Neural crest cell (in vitro differentiated cells): ENCODE data around the gene LEFTY2. TPM values are rescaled to one million over a fixed set of nuclear protein-coding genes. Genes with fewer than 3 reads are reported as not detected.
"Not testable (repeated sequence)": the region's sequence is repeated elsewhere in the genome, so short reads cannot be mapped to it uniquely, and the experiment has no call there.

Experiments
- DNase-seq: peaks from one replicate; pipeline ENCODE4 v3.0.0; 2021; ENCODE audit warnings: low read depth, mixed read lengths, low spot score
- H3K27ac Mint-ChIP-seq: one replicate; pipeline ENCODE4 v1.8.0; 2021; ENCODE audit warnings: mild to moderate bottlenecking, mixed read lengths; ENCODE audit not compliant: unreplicated experiment
- H3K27me3 Mint-ChIP-seq: 2 replicates; pipeline ENCODE4 v1.8.0; 2021; ENCODE audit warnings: low read depth, mild to moderate bottlenecking, mixed read lengths
- H3K36me3 Mint-ChIP-seq: 2 replicates; pipeline ENCODE4 v1.8.0; 2021; ENCODE audit warnings: low read depth, mild to moderate bottlenecking, mixed read lengths
- H3K4me1 Mint-ChIP-seq: 2 replicates; pipeline ENCODE4 v1.8.0; 2021; ENCODE audit warnings: mixed read lengths
- H3K4me3 Mint-ChIP-seq: one replicate; pipeline ENCODE4 v1.8.0; 2021; ENCODE audit warnings: mild to moderate bottlenecking, mixed read lengths
- H3K9me3 Mint-ChIP-seq: 2 replicates; pipeline ENCODE4 v1.8.0; 2021; ENCODE audit warnings: mixed read lengths
- CTCF ChIP-seq: fragments of 200-600 bp; sonication (generic); conservative IDR thresholded peaks from 2 replicates; pipeline ENCODE4 v1.5.0; 2021; ENCODE audit warnings: antibody characterized with exemption, mild to moderate bottlenecking
- total RNA-seq: library from RNA; stranded (reverse); gene quantifications from 2 replicates; pipeline ENCODE4 v1.2.1, GENCODE V29; 2021

Gene LEFTY2
- total RNA-seq, 1 donor from 2014 or later, result not detected

GRCh38 chr1:225942574-225942973 is 1.6 kb upstream of the LEFTY2 start:
- H3K27me3 Mint-ChIP-seq, result no peaks in the 10 kb centered on the region
- DNase-seq, result no peak
- H3K36me3 Mint-ChIP-seq, result no peaks in the 10 kb centered on the region
- H3K4me1 Mint-ChIP-seq, result peaks cover 40% of the 10 kb centered on the region
- no peak for TF ChIP-seq CTCF
- H3K4me3 Mint-ChIP-seq, result no peak overlapping the region
- no peaks in the 10 kb centered on the region for H3K9me3 Mint-ChIP-seq
- H3K27ac Mint-ChIP-seq, result no peak overlapping the region

DNA sequence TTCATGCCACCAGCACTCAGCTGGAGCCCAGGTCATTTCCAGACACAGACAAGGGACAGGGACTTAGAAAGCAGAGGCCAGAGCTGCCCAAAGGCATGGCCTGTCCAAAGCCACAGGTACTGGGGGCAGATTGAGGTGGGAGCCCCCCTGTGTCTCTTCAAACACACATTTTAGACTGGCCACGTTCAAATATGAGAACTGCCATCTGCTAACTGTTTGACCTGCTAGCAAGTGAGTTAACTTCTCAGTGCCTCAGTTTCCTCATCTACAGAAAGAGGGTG is 862 bp upstream of the LEFTY2 start:
- no peaks in the 10 kb centered on the region for H3K9me3 Mint-ChIP-seq
- TF ChIP-seq CTCF, result no peak
- no peaks in the 10 kb centered on the region for H3K36me3 Mint-ChIP-seq
- H3K27ac Mint-ChIP-seq, result no peak overlapping the region
- H3K27me3 Mint-ChIP-seq, result no peaks in the 10 kb centered on the region
- H3K4me3 Mint-ChIP-seq, result no peak overlapping the region
- peaks cover 39% of the 10 kb centered on the region for H3K4me1 Mint-ChIP-seq
- DNase-seq, result no peak

DNA sequence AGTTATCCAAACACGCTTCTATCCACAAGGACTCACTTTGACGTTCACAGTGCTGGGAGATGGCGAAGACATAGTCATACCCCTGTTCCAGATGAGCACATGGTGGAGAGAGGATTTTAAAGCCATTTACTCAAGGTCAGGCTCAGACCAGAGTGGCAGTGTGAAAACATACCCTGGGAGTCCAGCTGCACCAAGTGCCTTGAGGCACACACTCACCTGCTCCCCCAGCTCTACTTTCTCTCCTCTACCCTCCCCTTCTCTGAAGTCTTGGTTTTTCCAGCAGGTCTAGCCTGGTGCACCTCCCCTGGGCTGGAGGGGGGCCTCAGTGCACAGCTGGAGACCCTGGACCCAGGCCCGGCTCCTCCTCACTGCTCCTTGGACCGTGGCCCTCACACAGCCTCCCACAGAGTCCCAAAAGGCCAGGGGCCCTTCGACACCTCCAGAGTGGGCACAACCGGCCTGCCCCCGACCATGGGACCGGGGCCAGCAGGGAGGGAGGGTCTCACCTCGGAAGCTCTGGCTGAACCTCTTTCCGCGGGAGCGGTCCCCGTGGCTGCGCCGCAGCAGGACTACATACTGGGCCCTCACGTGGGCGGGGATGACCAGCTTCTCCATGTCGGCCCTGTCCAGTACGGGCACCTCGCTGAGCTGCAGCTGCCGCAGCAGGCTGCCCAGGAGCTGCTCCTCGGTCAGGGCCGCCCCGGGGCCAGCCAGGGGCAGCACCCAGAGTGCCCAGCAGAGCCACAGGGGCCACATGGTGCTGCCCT is 452 bp downstream of the LEFTY2 start:
- no peak overlapping the region for H3K27ac Mint-ChIP-seq
- no peak for DNase-seq

GRCh38 chr1:225939939-225940310 is 1.1 kb downstream of the LEFTY2 start:
- H3K9me3 Mint-ChIP-seq, H3K27ac Mint-ChIP-seq, DNase-seq, H3K4me3 Mint-ChIP-seq, H3K27me3 Mint-ChIP-seq, H3K36me3 Mint-ChIP-seq: not testable (repeated sequence)
- peaks cover 23% of the 10 kb centered on the region for H3K4me1 Mint-ChIP-seq

More for the DNA sequence above, 452 bp downstream of the LEFTY2 start:
- TF ChIP-seq CTCF, result no peak
- Mint-ChIP-seq H3K4me1 (peaks cover 29% of the 10 kb centered on the region), H3K36me3 (no peaks in the 10 kb centered on the region), H3K9me3 (no peaks in the 10 kb centered on the region), H3K4me3 (no peak overlapping the region), H3K27me3 (no peaks in the 10 kb centered on the region)

- H3K9me3 Mint-ChIP-seq, H3K27me3 Mint-ChIP-seq, H3K27ac Mint-ChIP-seq, DNase-seq, H3K36me3 Mint-ChIP-seq, H3K4me3 Mint-ChIP-seq: not testable (repeated sequence)
- peaks cover 20% of the 10 kb centered on the region for H3K4me1 Mint-ChIP-seq
Observed at GRCh38 chr1:225939097-225939938, 1.7 kb downstream of the LEFTY2 start.

- H3K36me3 Mint-ChIP-seq, result no peaks in the 10 kb centered on the region
- H3K27ac Mint-ChIP-seq, result no peak overlapping the region
- no peaks in the 10 kb centered on the region for H3K27me3 Mint-ChIP-seq
- peaks cover 11% of the 10 kb centered on the region for H3K4me1 Mint-ChIP-seq
- no peak overlapping the region for H3K4me3 Mint-ChIP-seq
- no peaks in the 10 kb centered on the region for H3K9me3 Mint-ChIP-seq
- DNase-seq, result no peak
- TF ChIP-seq CTCF, result no peak
Observed at GRCh38 chr1:225937048-225937968, 3.7 kb downstream of the LEFTY2 start.
